Measurements from ENCODE around the gene ANKS1B.

GRCh38 chr12:99977550-99977949, 7.2 kb downstream of the ANKS1B start:
- TF ChIP-seq CTCF (IDR thresholded peaks at IDR 0.05) (no peak), POLR2A (IDR thresholded peaks at IDR 0.05) (no peak), EP300 (IDR thresholded peaks at IDR 0.05) (no peak)
